Heart right ventricle (tissue), 16 donors: ENCODE measurements around the gene TBC1D9B. TPM values are rescaled to one million over a fixed set of nuclear protein-coding genes. Genes with fewer than 3 reads are reported as not detected.

Experiments used
- ATAC-seq, 8 donors: fragments of 200-7000 bp; cut with Tn5 transposase; one replicate each; pipeline ENCODE4 v1.9.1; 2020; ENCODE audit warnings: mild to moderate bottlenecking in 8 of 8, moderate library complexity in 8 of 8, moderate number of reproducible peaks in 1 of 8
- DNase-seq, 2 donors: peaks; one replicate each; pipeline ENCODE4 v3.0.0-alpha.2; 2020
- H3K27ac ChIP-seq, 10 donors: fragments of 200-600 bp; sonication (generic) in 2 of 10; one replicate each; pipeline versions ENCODE4 v1.5.0 to v1.8.0; 2020 to 2022; ENCODE audit warnings: mild to moderate bottlenecking in 3 of 10
- H3K27me3 ChIP-seq, 7 donors: fragments of 200-600 bp; one replicate each; pipeline ENCODE4 v1.8.0; 2021 to 2022; ENCODE audit warnings: mild to moderate bottlenecking in 2 of 7
- H3K36me3 ChIP-seq, 9 donors: fragments of 200-600 bp; sonication (generic) in 1 of 9; one replicate each; pipeline versions ENCODE4 v1.5.0 to v1.8.0; 2020 to 2022; ENCODE audit warnings: mild to moderate bottlenecking in 2 of 9
- H3K4me1 ChIP-seq, 9 donors: fragments of 200-600 bp; sonication (generic) in 1 of 9; one replicate each; pipeline versions ENCODE4 v1.5.0 to v1.8.0; 2020 to 2022; ENCODE audit warnings: mild to moderate bottlenecking in 4 of 9
- H3K4me3 ChIP-seq, 10 donors: fragments of 200-600 bp; sonication (generic) in 2 of 10; one replicate each; pipeline versions ENCODE4 v1.5.0 to v1.8.0; 2020 to 2022; ENCODE audit warnings: mild to moderate bottlenecking in 7 of 10, moderate library complexity in 2 of 10
- H3K9me3 ChIP-seq, 11 donors: fragments of 200-600 bp in 10 of 11; sonication (generic) in 2 of 11; one replicate each; pipeline versions ENCODE4 v1.5.0 to v1.8.0; 2013 to 2022; ENCODE audit warnings: mild to moderate bottlenecking in 2 of 11, control low read depth in 1 of 11, moderate library complexity in 1 of 11
- CTCF ChIP-seq, 9 donors: fragments of 200-600 bp; sonication (generic) in 2 of 9; IDR thresholded peaks; one replicate each; pipeline versions ENCODE4 v1.5.0 to v1.8.0; 2021 to 2022; ENCODE audit warnings: antibody characterized with exemption in 9 of 9, mild to moderate bottlenecking in 5 of 9, moderate library complexity in 1 of 9
- WGBS, 2 donors: extraction: QIAGEN DNeasy Blood & Tissue Kit; methylation state at CpG; one replicate each; pipeline ENCODE4 v1.1.7; 2013; ENCODE audit warnings: inconsistent platforms in 1 of 2; 5-methylcytosine and 5-hydroxymethylcytosine counted together
- intact Hi-C, 10 donors: fragments of 100-400 bp; cut with DNase I; formaldehyde crosslinking; loops; one replicate each; pipeline versions ENCODE4 v1.11.1 to v1.14.2; 2022
- polyA plus RNA-seq, 2 donors: library from polyadenylated mRNA; stranded (reverse); fragments of 200-250 nt; gene quantifications; one replicate each; pipeline ENCODE4 v1.2.3, GENCODE V29; 2013
- total RNA-seq, 10 donors: library from RNA; stranded (reverse); fragmentation: NEBNext Ultra II Directional in 3 of 10; extraction: Animal tissue kit (Norgen Biotek cat#: 25700) in 3 of 10; gene quantifications; one replicate each; pipeline versions ENCODE4 v1.2.1 to v1.2.4, GENCODE V29; 2021 to 2023
- donor health status: Arrhythmogenic right ventricular cardiomyopathy.
- donor health status: ischemic (EF 13 %, LVEDD 7.1; RV severe dilation, severe dysfunction).
- donor health status: healthy with polysubstance abuse.
- donor health status: DM: no; HTN: yes; CAD: no.
- donor health status: DM: no; HTN: no; CAD: no.
- donor health status: ischemic (EF 25% LVEDD 6.9; RV normal size, moderate dysfunction).
- donor health status: ischemic (EF 25% LVEDD 5.7; RV mildly dilated, moderate dysfunction).
- donor health status: healthy.
- donor health status: DM: yes; HTN: yes; CAD: no.
- donor health status: Ischemic cardiomyopathy.
- donor health status: ischemic (EF 35%, LVEDD 5.7; RV mildly dilated, moderate dysfunction).
- donor health status: nonischemic (EF 11% LVEDD 7.7; RV severe dilation, severe dysfunction).
- donor health status: DM: yes; HTN: yes; CAD: no.
- donor health status: PGD.
- donor health status: ischemic (EF 29% LVEDD 5.4; RV normal size, mild dysfunction).
- donor health status: nonischemic (EF 23%, LVEDD 6.1; RV moderate dilation, normal function).

Gene TBC1D9B
- total and polyA plus RNA-seq, 12 donors = 26.0 to 52.1 (median 32.3) TPM

DNA sequence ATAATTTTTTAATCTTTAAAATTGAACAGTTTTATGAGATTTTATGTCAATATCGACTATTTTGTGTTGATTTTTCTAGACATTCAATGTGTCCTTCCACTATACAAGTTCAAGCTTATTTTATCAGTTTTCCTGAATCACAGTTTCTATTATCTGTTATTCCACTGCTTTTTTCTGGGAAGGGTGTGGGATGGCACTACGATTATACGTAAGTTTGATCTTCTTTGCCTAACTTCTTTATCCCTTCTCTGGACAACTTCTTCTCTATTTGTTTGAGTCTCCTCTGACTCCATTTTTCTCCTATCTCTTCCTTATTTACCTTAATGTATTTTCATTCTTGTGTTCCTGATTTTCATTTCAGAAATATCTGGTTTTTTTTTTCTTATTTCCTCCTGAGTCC is 24.5 kb downstream of the TBC1D9B start:
- H3K9me3 ChIP-seq = peaks cover 0 to 30% (median 19%) of the 10 kb centered on the region in 11 donors
- peaks cover 0 to 12% (median 0%) of the 10 kb centered on the region in 9 donors for H3K4me1 ChIP-seq
- DNase-seq = no peak
- peaks cover 0 to 92% (median 29%) of the 10 kb centered on the region in 9 donors for H3K36me3 ChIP-seq
- intact Hi-C loops = no loop called here
- H3K4me3 ChIP-seq = no peak overlapping the region
- no peak overlapping the region for H3K27ac ChIP-seq
- WGBS, 2 donors = 97 to 100% methylated on average over 3 of the region's 3 CpGs
- H3K27me3 ChIP-seq = no peaks in the 10 kb centered on the region
- TF ChIP-seq CTCF (IDR thresholded peaks at IDR 0.05) = no peak
- ATAC-seq = no peak

DNA sequence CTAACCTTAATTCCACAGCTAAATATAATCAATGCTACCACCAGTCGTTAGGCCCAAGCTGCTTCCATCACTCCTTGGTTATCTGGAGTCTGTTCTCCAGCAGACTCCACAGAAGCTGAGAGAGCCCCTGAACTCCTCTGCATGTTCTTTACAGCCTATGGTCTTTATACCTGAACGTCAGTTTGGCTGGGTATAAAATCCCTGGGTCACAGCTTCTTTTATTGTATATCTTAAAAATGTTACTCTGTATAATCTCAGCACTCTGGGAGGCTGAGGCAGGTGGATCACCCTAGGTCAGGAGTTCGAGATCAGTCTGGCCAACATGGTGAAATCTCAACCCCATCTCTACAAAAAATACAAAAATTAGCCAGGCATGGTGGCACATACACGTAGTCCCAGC is 25.4 kb downstream of the TBC1D9B start:
- DNase-seq = no peak
- no peak for TF ChIP-seq CTCF (IDR thresholded peaks at IDR 0.05)
- peaks cover 0 to 7% (median 0%) of the 10 kb centered on the region in 9 donors for H3K4me1 ChIP-seq
- no peak for ATAC-seq
- H3K4me3 ChIP-seq = no peak overlapping the region
- intact Hi-C loops = no loop called here
- no peak overlapping the region for H3K27ac ChIP-seq
- H3K9me3 ChIP-seq = peaks cover 0 to 30% (median 19%) of the 10 kb centered on the region in 11 donors
- H3K36me3 ChIP-seq = peaks cover 0 to 92% (median 27%) of the 10 kb centered on the region in 9 donors
- H3K27me3 ChIP-seq = no peaks in the 10 kb centered on the region
- 89 to 99% methylated on average over 4 of the region's 4 CpGs for WGBS, 2 donors

- DNase-seq (no peak), ATAC-seq (peak in 1 of 8 donors; percentile 9)
- Histone ChIP-seq H3K4me1 (no peaks in the 10 kb centered on the region), H3K27ac (no peak overlapping the region), H3K27me3 (no peaks in the 10 kb centered on the region), H3K36me3 (peaks cover 0 to 92% (median 27%) of the 10 kb centered on the region in 9 donors), H3K9me3 (peaks cover 0 to 30% (median 19%) of the 10 kb centered on the region in 11 donors), H3K4me3 (no peak overlapping the region)
- 91 to 92% methylated on average over 25 of the region's 25 CpGs for WGBS, 2 donors
- intact Hi-C loops = no loop called here
- no peak for TF ChIP-seq CTCF (IDR thresholded peaks at IDR 0.05)
Observed at GRCh38 chr5:179880848-179881590, 26.7 kb downstream of the TBC1D9B start.

GRCh38 chr5:179880066-179880650 is 27.5 kb downstream of the TBC1D9B start:
- no peak for TF ChIP-seq CTCF (IDR thresholded peaks at IDR 0.05)
- intact Hi-C loops = no loop called here
- H3K4me3 ChIP-seq = no peak overlapping the region
- 91 to 92% methylated on average over 12 of the region's 12 CpGs for WGBS, 2 donors
- H3K27ac ChIP-seq = no peak overlapping the region
- peaks cover 0 to 30% (median 19%) of the 10 kb centered on the region in 11 donors for H3K9me3 ChIP-seq
- H3K27me3 ChIP-seq = no peaks in the 10 kb centered on the region
- ATAC-seq (peak in 1 of 8 donors; percentile 14), DNase-seq (no peak)
- H3K4me1 ChIP-seq = no peaks in the 10 kb centered on the region
- peaks cover 0 to 92% (median 28%) of the 10 kb centered on the region in 9 donors for H3K36me3 ChIP-seq
